Stimulated activated CD4-positive, alpha-beta T cell treated with anti-CD3 and anti-CD28 coated beads, Interleukin-1b, Interleukin-23, amount 100 ng/mL, for 4 hours (primary cell): ENCODE data around the gene SURF1.
A peak's percentile ranks its signal among the peaks of the same experiment; 100 is the strongest.

Source experiments
- DNase-seq, 2 donors: peaks; one replicate each; pipeline ENCODE4 v3.0.0-alpha.2; 2020; ENCODE audit warnings: low read depth in 2 of 2

Gene SURF1

DNA sequence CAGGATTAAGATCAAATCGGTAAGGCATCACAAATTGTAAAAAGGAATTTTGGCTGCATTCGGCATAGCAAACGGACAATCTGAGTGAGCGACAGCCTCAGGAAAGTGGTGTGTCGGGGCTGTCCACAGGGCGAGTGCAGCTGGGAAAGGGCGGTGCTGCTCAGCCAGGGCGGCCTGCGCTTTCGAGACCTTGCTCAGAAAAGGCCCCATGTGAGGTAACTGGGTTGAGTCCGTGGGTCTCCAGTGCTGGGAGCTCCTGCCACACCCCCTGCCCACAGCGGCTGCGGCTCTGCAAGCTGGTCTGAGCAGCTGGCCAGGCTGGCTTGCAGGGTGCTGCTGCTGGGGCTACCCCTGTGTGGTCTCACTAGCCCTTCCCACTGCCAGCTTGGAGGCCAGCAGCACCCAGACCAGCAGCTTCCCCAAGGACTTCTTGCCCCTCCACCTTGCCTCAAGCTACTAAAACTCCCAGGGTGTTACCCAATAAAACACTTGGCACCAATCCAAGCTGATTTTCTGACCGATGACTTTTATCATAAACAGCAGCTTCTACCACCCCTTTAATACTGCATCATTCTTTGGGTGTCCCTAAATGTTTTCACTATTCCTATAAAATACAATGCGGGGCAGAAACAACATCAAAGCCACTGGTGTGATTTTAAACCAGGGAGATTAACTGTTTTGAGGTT lies 6.2 kb upstream of the SURF1 start:
- no peak for DNase-seq

DNA sequence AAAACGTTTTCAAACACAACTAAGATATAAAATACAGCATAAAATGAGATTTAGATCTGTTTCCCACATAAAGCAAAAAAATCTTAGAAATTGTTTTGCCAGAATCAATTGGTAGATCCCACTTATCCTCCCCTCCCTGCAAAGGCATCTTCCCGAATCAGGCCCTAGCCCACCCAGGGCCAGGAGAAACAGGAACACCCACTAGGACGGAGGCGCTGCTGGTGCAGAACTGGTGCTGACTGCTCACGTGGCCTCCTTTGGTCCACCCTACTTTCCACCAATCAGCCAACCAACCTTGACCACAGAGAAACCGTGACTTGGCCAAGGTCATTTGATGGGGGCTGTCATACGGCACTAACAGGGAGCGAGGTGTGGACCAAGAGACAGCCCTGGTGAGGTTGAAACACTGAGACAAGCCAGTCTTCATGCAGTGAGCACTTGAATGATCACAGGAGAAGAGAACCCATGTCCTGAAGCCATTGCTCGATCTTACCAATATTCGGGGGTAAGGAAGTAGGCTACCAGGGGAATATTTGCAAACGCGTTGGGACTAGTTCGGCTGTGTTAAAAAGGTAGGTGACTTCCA lies 5.3 kb upstream of the SURF1 start:
- DNase-seq = no peak

- DNase-seq = no peak
These were observed 4.4 kb upstream of the SURF1 start for GRCh38 chr9:133360400-133361393.

GRCh38 chr9:133359399-133360175 lies 3.3 kb upstream of the SURF1 start:
- DNase-seq = no peak

- no peak for DNase-seq
These were observed 1.4 kb upstream of the SURF1 start for GRCh38 chr9:133357656-133358055.

- no peak for DNase-seq
These were observed 368 bp downstream of the SURF1 start for GRCh38 chr9:133355881-133356357.

DNA sequence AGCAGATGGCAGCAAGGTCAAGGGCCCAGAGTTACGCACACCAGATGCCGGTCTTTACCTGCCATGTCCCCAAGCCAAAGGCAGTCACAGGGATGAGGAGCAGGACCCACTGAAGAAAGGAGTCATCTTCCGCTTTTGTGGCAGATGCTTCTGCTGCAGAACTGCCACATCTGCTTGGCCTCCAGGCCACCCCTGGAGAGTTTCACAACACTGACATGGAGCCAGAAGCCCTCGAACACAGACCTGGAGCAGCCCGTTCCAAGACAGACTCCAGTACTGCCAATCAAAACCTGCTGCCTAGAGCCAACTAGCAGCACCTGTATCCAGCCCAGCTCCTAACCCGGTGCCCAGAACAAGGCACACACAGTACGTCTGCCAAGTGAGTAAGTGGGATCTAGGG lies 1.5 kb downstream of the SURF1 start:
- DNase-seq = no peak

- DNase-seq = no peak
These were observed 2.7 kb downstream of the SURF1 start for GRCh38 chr9:133353548-133353947.

GRCh38 chr9:133352635-133353340 lies 3.5 kb downstream of the SURF1 start:
- DNase-seq = no peak

GRCh38 chr9:133351908-133352634 lies 4.2 kb downstream of the SURF1 start:
- peak in 1 of 2 donors; percentile 38 for DNase-seq

GRCh38 chr9:133351526-133351907 lies 4.8 kb downstream of the SURF1 start:
- no peak for DNase-seq

DNA sequence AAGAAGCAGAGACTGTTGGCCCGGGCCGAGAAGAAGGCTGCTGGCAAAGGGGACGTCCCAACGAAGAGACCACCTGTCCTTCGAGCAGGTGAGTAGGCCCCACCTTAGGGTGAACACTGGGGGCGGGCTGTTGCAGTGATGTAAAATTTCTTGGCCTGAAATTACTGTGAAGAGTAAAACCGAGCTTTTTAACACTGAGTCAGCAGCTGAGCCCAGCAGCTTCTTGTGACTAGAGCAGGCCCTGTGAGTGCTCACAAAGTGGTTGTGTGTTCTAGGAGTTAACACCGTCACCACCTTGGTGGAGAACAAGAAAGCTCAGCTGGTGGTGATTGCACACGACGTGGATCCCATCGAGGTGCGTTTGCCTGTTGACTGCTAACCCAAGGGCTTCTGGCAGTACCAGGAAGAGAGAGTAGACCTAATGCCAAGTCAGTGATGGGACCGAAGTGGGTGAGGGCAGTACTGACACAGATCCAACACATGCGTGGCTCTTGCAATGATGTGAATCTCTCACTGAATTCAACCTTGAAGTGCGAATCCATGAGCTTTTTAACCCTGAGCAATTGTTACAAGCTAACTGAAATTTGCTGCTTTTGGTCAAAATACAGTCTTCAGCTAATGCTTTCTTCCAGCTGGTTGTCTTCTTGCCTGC lies 6.2 kb downstream of the SURF1 start:
- DNase-seq = no peak

- no peak for DNase-seq
These were observed 7.3 kb downstream of the SURF1 start for GRCh38 chr9:133348718-133349573.

DNA sequence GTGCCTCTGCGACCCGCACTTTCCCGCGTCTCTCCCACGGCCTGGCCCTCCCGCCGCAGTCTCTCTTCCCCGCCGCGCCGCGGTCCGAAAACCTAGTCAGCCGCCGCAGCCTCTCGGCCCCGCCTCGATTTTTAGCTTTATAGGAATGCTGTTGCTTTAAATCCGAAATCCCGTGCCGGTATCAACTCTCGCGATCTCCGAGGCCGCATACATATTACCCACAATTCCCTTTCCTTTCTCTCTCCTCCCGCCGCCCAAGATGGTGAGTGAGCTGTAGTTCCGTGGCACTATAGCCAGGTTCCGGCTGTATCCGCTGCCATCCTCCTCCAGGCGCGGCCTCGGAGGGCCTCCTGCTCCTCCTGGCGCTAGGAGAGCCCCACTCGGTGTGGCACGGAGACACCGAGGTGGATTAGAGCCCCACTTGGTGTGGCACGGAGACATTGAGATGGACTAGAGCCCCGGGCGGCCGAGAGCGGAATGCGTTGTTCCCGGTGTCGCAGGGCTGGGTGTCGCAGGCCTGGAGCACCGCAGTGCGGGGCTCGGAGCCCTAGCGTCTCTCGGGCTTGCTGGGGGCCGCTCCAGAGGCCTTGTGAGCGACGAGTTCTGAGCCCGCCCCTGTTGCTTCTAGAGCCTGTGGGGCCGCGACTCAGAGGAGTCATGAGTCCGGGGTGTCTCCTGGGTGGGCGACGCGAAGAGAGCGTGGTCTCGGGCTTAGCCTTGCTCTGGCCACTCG lies 8.1 kb downstream of the SURF1 start, which contains the start of the genes MED22 and RPL7A:
Gene MED22 (minus strand): TSS at position 147 of the 733 bp plus-strand sequence. CDS start 1,469 bp downstream, outside the sequence.
Gene RPL7A (plus strand): TSS at position 234 of the 733 bp plus-strand sequence. CDS start 26 bp downstream, at position 260.
- DNase-seq = peak; percentile 84 to 89

DNA sequence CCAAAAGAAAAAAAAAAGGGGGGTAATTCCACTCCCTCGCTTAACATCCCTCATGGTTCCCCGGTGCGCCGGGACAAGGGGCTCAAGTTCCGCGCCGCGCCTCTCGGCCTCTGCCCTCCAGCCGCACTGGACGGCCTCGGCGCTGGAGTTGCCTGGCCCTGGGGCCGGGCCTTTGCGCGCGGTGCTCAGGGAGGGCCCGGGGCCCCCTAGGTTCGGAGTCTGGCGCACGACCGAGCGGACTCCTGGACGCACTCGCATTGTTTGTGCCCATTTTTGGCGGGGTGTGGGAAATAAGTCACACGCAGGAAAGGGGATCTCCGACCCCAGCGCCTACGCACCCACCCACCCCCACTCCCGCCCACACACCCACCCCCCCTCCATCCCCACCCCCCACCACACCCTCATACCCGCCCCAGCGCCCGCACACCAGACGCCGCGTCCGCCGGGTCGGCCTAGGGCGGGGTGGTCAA lies 8.7 kb downstream of the SURF1 start:
- peak; percentile 36 to 47 for DNase-seq

- no peak for DNase-seq
These were observed 10.1 kb downstream of the SURF1 start for GRCh38 chr9:133346021-133346785.

- DNase-seq = no peak
These were observed 10.7 kb downstream of the SURF1 start for GRCh38 chr9:133345596-133345995.
